PC-3 (cell line): ENCODE data around the gene S1PR1.

Source experiments
- CTCF ChIP-seq: fragments of 300-600 bp; sonication (generic); conservative IDR thresholded peaks from 2 replicates; pipeline ENCODE4 v1.5.1; 2017; ENCODE audit warnings: antibody characterized with exemption, low read depth, mild to moderate bottlenecking, low read length
- EZH2 ChIP-seq: fragments of 300-600 bp; sonication (generic); IDR thresholded peaks from one replicate; pipeline ENCODE4 v1.6.1; 2017; ENCODE audit warnings: antibody characterized with exemption, mild to moderate bottlenecking, low read length; ENCODE audit not compliant: unreplicated experiment
- EZH2phosphoT487 ChIP-seq: fragments of 300-600 bp; sonication (generic); IDR thresholded peaks from 2 replicates; pipeline ENCODE4 v1.6.1; 2018; ENCODE audit warnings: mild to moderate bottlenecking, antibody characterized with exemption, low read length, borderline replicate concordance

- TF ChIP-seq CTCF, result no peak
- TF ChIP-seq EZH2, result no peak
- TF ChIP-seq EZH2phosphoT487, result no peak
Measured at GRCh38 chr1:101259744-101260148, 22.9 kb downstream of the S1PR1 start.
